OCI-LY1 (cell line): ENCODE results near the gene UTP11.
"Not testable (repeated sequence)": the region's sequence is repeated elsewhere in the genome, so short reads cannot be mapped to it uniquely, and the experiment has no call there.

Experiments
- CTCF ChIP-seq: fragments of 200-600 bp; sonication (generic), shearing (Covaris generic); IDR thresholded peaks from 2 replicates; pipeline ENCODE4 v1.5.1; 2017; ENCODE audit warnings: mild to moderate bottlenecking, antibody characterized with exemption, low read length, moderate library complexity, mixed read lengths
- EZH2 ChIP-seq: fragments of 200-600 bp; sonication (generic), shearing (Covaris generic); IDR thresholded peaks from 2 replicates; pipeline ENCODE4 v1.8.0; 2017; ENCODE audit warnings: borderline replicate concordance, mixed run types, mild to moderate bottlenecking, antibody characterized with exemption, low read length, moderate library complexity, mixed read lengths

DNA sequence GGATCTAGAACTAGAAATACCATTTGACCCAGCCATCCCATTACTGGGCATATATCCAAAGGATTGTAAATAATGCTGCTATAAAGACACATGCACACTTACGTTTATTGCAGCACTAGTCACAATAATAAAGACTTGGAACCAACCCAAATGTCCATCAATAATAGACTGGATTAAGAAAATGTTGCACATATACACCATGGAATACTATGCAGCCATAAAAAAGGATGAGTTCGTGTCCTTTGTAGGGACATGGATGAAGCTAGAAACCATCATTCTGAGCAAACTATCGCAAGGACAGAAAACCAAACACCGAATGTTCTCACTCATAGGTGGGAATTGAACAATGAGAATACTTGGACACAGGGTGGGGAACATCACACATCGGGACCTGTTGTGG lies 38.9 kb upstream of the UTP11 start:
- TF ChIP-seq CTCF, EZH2: not testable (repeated sequence)
